K562 (cell line): ENCODE measurements around the gene FAM177B. TPM values are rescaled to one million over a fixed set of nuclear protein-coding genes. Genes with fewer than 3 reads are reported as not detected.
A peak's percentile ranks its signal among the peaks of the same experiment; 100 is the strongest.

ENCODE experiments used
- HNRNPLL ChIP-seq: fragments of 200-400 bp; formaldehyde crosslinking; IDR thresholded peaks from 2 replicates; pipeline ENCODE4 v1.6.1; 2017; ENCODE audit warnings: low read length, low read depth, mild to moderate bottlenecking; ENCODE audit not compliant: poor library complexity, severe bottlenecking
- MEF2A ChIP-seq: IDR thresholded peaks from 2 replicates; pipeline ENCODE4 v1.6.1; 2011; ENCODE audit warnings: low read depth, mild to moderate bottlenecking, low read length, moderate library complexity; ENCODE audit not compliant: control insufficient read depth
- MXI1 ChIP-seq: IDR thresholded peaks from 2 replicates; pipeline ENCODE4 v1.6.1; 2011; ENCODE audit warnings: low read depth, mild to moderate bottlenecking, improper control_type of control experiment, low read length
- ZBTB40 ChIP-seq, 2 experiments: fragments of 450-650 bp in 1 of 2; sonication (generic) in 1 of 2; formaldehyde crosslinking in 1 of 2; IDR thresholded peaks; 2 replicates each; pipeline versions ENCODE4 v1.7.1 to v1.9.0; 2016 to 2022; ENCODE audit warnings: inconsistent platforms in 1 of 2, mild to moderate bottlenecking in 1 of 2, missing genetic modification reagents in 1 of 2
- ZNF224 ChIP-seq: sonication (generic); formaldehyde crosslinking; IDR thresholded peaks from 2 replicates; pipeline ENCODE4 v1.8.0; 2022; ENCODE audit warnings: mild to moderate bottlenecking, missing genetic modification reagents
- ZNF280B ChIP-seq: fragments of 250-450 bp; sonication (Bioruptor Pico); IDR thresholded peaks from 2 replicates; pipeline ENCODE4 v1.5.1; 2021; ENCODE audit warnings: mild to moderate bottlenecking
- ZNF644 ChIP-seq: fragments of 200-800 bp; sonication (Bioruptor generic); IDR thresholded peaks from 2 replicates; pipeline ENCODE4 v1.6.1; 2016; ENCODE audit warnings: low read depth, missing genetic modification characterization, missing compliant biosample characterization
- ZNF696 ChIP-seq: fragments of 250-450 bp; sonication (Bioruptor Pico); conservative IDR thresholded peaks from 2 replicates; pipeline ENCODE4 v1.4.0; 2020; ENCODE audit warnings: mild to moderate bottlenecking, moderate library complexity
- polyA plus RNA-seq, 8 experiments: library from polyadenylated mRNA; depleted of rRNA in 4 of 8; stranded (reverse) in 5 of 8; unstranded in 3 of 8; fragments of >200 nt; fragmentation: Nextera tagmentation in 2 of 8; fragmentation: Illumina TruSeq in 1 of 8; extraction: Ambion mirVana in 2 of 8; extraction: Trizol in 1 of 8; gene quantifications; 2 replicates each; pipeline versions ENCODE4 v1.2.1 to v1.2.3, GENCODE V29; 2011 to 2014; ENCODE audit warnings: inconsistent platforms in 1 of 8, missing spikeins in 1 of 8
- total RNA-seq, 7 experiments: library from RNA; depleted of rRNA in 6 of 7; stranded (reverse); fragments of >200 nt in 6 of 7; fragmentation: Illumina TruSeq in 2 of 7; extraction: Trizol in 2 of 7; gene quantifications; 2 replicates each; pipeline versions ENCODE4 v1.2.1 to v1.2.3, GENCODE V29; 2011 to 2021; ENCODE audit warnings: low replicate concordance in 1 of 7
- TF ChIP-seq, protein P1 (sequence below): fragments of 450-650 bp; formaldehyde crosslinking; IDR thresholded peaks from 2 replicates; pipeline ENCODE4 v1.4.0; 2022; ENCODE audit warnings: mild to moderate bottlenecking, moderate library complexity

FAM177B gene
- total and polyA plus RNA-seq, 9 of the 15 experiments (the other 6 are each of a cell fraction or from before 2014, with no cell fraction given): not detected

DNA sequence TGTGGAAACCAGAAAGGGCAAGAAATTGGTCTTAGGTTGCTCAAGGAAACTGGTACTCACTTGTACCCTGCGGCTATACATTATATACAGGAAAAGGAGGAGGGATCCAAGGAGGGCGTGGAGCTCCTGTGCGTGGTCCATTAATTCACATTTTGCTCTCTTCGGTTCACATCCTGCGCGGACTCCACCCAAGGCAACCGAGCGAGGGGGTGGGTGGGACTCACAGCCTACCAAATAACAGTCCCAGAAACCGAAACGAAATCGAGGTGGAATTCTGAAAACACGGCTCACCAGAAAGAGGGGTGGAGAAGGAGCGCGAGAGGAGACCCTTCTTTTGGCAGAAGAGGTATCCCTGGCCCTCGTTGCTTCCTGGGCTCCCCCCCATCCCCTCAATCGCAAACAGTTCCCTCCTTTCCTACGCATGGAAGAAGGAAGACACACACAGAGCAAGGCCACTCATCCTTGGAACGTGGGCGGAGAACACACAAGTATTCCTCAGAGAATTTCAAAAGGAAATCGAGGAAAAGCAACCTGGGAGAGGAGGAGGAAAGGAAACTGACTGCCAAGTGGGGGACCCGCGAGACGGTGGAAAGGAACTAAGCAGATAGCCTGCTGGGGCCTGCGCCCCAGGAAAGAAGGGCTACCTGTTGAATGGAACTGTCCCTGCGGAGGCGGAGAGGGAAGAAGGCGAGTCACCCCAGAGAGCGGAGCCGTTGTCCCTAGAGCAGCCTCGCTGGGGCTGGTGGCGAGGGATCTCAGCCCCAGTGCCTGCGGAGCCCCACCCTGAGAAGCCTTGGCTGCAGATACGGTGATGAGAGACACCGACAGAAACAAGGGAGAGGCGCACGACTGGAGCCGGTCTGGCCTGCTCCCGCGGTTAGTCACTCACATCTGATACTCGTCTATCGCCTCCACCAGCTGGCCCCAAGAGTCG is 25.4 kb upstream of the FAM177B start (continued):
- TF ChIP-seq ZBTB40 (IDR thresholded peaks at IDR 0.05): peak; percentile 52; the same call in 1 of the 2 replicates
- TF ChIP-seq ZBTB40 (CRISPR knock-in tag; IDR thresholded peaks at IDR 0.05): no peak
- TF ChIP-seq ZNF224 (CRISPR knock-in tag): no peak
- no peak for TF ChIP-seq ZNF696 (CRISPR knock-in tag)
- TF ChIP-seq ZNF280B (CRISPR knock-in tag): no peak
- TF ChIP-seq, protein P1, sequence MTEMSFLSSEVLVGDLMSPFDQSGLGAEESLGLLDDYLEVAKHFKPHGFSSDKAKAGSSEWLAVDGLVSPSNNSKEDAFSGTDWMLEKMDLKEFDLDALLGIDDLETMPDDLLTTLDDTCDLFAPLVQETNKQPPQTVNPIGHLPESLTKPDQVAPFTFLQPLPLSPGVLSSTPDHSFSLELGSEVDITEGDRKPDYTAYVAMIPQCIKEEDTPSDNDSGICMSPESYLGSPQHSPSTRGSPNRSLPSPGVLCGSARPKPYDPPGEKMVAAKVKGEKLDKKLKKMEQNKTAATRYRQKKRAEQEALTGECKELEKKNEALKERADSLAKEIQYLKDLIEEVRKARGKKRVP (CRISPR knock-in tag): peak; percentile 41; the same call in 1 of the 2 replicates
- no peak for TF ChIP-seq HNRNPLL
- TF ChIP-seq MEF2A: no peak
- TF ChIP-seq ZNF644 (tag): no peak
- TF ChIP-seq MXI1: no peak
